H7 (cell line): Measurements from ENCODE around the gene RPS15. TPM values are rescaled to one million over a fixed set of nuclear protein-coding genes. Genes with fewer than 3 reads are reported as not detected.

Experiments
- DNase-seq: peaks from one replicate; pipeline ENCODE4 v3.0.0; 2012
- H3K27me3 ChIP-seq: 2 replicates; pipeline ENCODE4 v1.6.0; 2011; ENCODE audit warnings: mild to moderate bottlenecking, low read length; ENCODE audit not compliant: control insufficient read depth, insufficient read depth
- H3K36me3 ChIP-seq: replicated peaks from 2 replicates; pipeline ENCODE4 v1.5.1; 2011; ENCODE audit warnings: low read length; ENCODE audit not compliant: control insufficient read depth, insufficient read depth
- H3K4me3 ChIP-seq: 2 replicates; pipeline ENCODE4 v1.5.1; 2011; ENCODE audit warnings: low read depth, mild to moderate bottlenecking, control low read depth, low read length, moderate library complexity; ENCODE audit not compliant: insufficient read depth
- total RNA-seq: library from RNA; depleted of rRNA; stranded (reverse); fragments of >200 nt; shearing (Covaris generic); gene quantifications from 2 replicates; pipeline ENCODE4 v1.2.3, GENCODE V29; 2014

RPS15 gene
- total RNA-seq, 1 experiment from 2014 or later, result 1,693 TPM

DNA sequence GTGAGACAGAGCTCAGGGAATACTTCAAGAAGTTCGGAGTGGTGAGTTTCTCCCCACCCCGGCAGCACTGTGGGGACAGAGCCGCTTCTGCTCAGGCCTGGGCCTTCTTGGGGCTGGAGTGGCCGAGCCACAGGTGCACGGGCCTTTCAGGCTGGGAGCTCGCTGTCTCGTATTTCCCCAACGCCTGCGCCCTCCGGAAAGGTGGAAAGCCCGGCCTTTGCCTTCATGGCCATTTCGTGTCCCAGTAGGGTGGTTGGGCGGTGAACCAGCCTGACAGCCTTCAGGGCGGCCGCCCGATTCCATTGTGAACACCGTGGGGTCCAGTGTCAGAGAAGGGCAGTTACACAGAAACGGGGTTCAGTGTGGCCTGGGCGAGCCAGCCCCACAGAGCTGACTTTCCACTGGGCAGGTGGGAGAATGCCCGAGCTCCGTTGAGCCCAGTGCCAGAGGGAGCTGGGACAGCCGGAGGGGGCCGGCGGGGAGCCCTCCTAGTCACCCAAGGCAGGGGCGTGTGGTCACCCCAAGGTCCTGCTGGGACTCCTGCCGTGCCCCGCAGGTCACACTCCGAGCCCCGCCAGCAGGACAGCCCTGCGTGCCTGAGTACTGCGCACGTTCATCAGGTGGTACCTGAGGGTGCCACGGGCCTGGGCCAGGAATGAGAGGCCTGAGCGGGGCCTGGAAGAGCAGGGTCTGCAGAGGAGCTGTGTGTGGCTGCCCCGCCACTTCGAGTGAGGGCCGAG, 16.8 kb upstream of the RPS15 start:
- no peaks in the 10 kb centered on the region for H3K27me3 ChIP-seq
- H3K4me3 ChIP-seq, result no peak overlapping the region
- peaks cover 47% of the 10 kb centered on the region for H3K36me3 ChIP-seq
- no peak for DNase-seq

- Histone ChIP-seq H3K36me3 (peaks cover 47% of the 10 kb centered on the region), H3K4me3 (no peak overlapping the region), H3K27me3 (no peaks in the 10 kb centered on the region)
- DNase-seq, result no peak
These were observed 16.3 kb upstream of the RPS15 start for GRCh38 chr19:1421958-1422305.

GRCh38 chr19:1422360-1422759, 15.8 kb upstream of the RPS15 start:
- no peak for DNase-seq
- peaks cover 46% of the 10 kb centered on the region for H3K36me3 ChIP-seq
- no peaks in the 10 kb centered on the region for H3K27me3 ChIP-seq
- H3K4me3 ChIP-seq, result no peak overlapping the region

DNA sequence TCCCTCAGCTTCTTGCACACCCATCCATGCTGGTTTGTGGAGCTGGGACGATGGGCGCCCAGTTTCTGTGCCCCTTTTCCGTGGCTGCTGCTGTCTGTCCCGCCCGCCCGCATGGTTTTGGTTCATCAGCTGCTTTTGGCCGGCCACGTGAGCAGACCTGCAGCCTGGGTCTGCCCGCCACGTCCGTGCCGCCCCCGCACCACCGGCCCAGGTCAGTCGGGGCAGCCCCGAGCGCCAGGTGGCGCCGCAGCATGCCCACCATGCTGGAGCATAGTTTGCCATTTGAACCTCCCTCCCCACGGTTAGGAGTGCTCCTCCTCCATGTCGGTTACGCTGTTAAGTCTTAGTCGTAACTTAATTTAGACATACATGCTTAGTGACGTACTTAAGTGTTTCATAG, 15.3 kb upstream of the RPS15 start:
- Histone ChIP-seq H3K36me3 (peaks cover 44% of the 10 kb centered on the region), H3K4me3 (no peak overlapping the region), H3K27me3 (no peaks in the 10 kb centered on the region)
- peak; percentile 72 for DNase-seq

- DNase-seq, result no peak
- H3K4me3 ChIP-seq, result no peak overlapping the region
- peaks cover 39% of the 10 kb centered on the region for H3K36me3 ChIP-seq
- no peaks in the 10 kb centered on the region for H3K27me3 ChIP-seq
These were observed 14.6 kb upstream of the RPS15 start for GRCh38 chr19:1423436-1424191.

- Histone ChIP-seq H3K36me3 (peaks cover 35% of the 10 kb centered on the region), H3K4me3 (no peak overlapping the region), H3K27me3 (no peaks in the 10 kb centered on the region)
- DNase-seq, result no peak
These were observed 13.8 kb upstream of the RPS15 start for GRCh38 chr19:1424192-1424955.

GRCh38 chr19:1425102-1425837, 12.9 kb upstream of the RPS15 start:
- Histone ChIP-seq H3K36me3 (peaks cover 36% of the 10 kb centered on the region), H3K27me3 (no peaks in the 10 kb centered on the region), H3K4me3 (no peak overlapping the region)
- no peak for DNase-seq

- no peak for DNase-seq
- Histone ChIP-seq H3K4me3 (no peak overlapping the region), H3K27me3 (no peaks in the 10 kb centered on the region), H3K36me3 (peaks cover 30% of the 10 kb centered on the region)
These were observed 12.3 kb upstream of the RPS15 start for GRCh38 chr19:1425902-1426301.

- H3K4me3 ChIP-seq, result no peak overlapping the region
- H3K27me3 ChIP-seq, result no peaks in the 10 kb centered on the region
- peaks cover 31% of the 10 kb centered on the region for H3K36me3 ChIP-seq
- no peak for DNase-seq
These were observed 11.5 kb upstream of the RPS15 start for GRCh38 chr19:1426736-1427135.

- DNase-seq, result no peak
- Histone ChIP-seq H3K27me3 (no peaks in the 10 kb centered on the region), H3K36me3 (peaks cover 36% of the 10 kb centered on the region), H3K4me3 (no peak overlapping the region)
These were observed 10.8 kb upstream of the RPS15 start for GRCh38 chr19:1427221-1427920.

DNA sequence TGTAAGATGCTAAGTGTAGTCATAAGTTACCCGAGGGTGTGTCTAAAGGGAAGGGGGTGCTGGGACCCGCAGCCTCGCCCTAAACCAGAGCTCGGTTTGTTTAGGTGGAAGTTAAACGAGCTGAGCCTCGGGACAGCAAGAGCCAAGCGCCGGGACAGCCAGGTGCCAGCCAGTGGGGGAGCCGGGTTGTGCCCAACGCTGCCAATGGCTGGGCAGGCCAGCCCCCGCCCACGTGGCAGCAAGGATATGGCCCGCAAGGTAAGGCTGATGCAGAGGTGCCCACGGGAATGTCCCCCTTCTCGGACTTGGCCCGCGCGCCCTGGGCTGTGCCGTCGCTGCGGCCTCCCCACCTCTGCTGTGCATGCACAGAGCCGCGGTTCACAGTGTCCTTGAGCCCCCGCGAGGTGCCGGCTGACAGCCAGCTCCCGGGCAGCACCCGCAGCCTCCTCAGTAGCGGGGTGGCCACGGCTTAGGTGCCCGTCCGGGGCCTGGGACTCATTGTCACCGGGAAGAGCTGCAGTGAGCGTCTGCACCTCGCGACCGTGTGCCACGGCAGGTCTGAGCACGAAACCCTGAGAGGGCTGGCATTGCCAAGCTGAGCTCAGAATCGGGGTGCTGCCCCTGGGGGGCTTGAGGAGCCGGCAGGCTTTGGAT, 9.3 kb upstream of the RPS15 start:
- no peak overlapping the region for H3K4me3 ChIP-seq
- no peaks in the 10 kb centered on the region for H3K27me3 ChIP-seq
- no peak for DNase-seq
- H3K36me3 ChIP-seq, result peaks cover 34% of the 10 kb centered on the region

DNA sequence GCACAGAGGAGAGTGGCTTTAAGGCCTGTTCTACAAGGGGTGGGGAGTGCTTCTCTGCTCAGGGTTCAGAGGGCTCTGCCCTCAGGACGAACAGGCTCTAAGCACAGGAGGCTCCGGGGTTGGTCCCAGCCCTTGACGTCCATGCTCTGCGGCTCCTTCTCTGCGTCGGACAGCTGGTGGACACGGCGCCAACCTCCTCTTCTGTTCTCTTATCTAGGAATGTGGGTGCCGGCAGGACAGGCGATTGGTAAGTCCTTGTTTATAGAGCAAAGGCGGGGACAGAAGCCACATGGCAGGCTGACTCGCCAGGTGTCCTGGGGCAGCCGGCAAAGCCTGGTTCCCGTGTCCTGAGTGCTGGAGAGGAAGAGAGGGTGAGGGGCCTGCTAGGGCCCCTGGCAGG, 8.4 kb upstream of the RPS15 start:
- no peak for DNase-seq
- peaks cover 36% of the 10 kb centered on the region for H3K36me3 ChIP-seq
- H3K4me3 ChIP-seq, result no peak overlapping the region
- H3K27me3 ChIP-seq, result no peaks in the 10 kb centered on the region

GRCh38 chr19:1430246-1430645, 8.0 kb upstream of the RPS15 start:
- DNase-seq, result peak; percentile 67
- Histone ChIP-seq H3K36me3 (peaks cover 31% of the 10 kb centered on the region), H3K4me3 (no peak overlapping the region), H3K27me3 (no peaks in the 10 kb centered on the region)
